GM19463 (cell line): ENCODE data around the gene LGALS7B.
"Not testable (repeated sequence)": the region's sequence is repeated elsewhere in the genome, so short reads cannot be mapped to it uniquely, and the experiment has no call there.

ENCODE experiments used
- ATAC-seq: cut with Tn5 transposase; IDR thresholded peaks from one replicate; pipeline ENCODE4 v1.9.1; 2021; ENCODE audit warnings: mild to moderate bottlenecking, moderate library complexity; ENCODE audit not compliant: unreplicated experiment

Gene LGALS7B

DNA sequence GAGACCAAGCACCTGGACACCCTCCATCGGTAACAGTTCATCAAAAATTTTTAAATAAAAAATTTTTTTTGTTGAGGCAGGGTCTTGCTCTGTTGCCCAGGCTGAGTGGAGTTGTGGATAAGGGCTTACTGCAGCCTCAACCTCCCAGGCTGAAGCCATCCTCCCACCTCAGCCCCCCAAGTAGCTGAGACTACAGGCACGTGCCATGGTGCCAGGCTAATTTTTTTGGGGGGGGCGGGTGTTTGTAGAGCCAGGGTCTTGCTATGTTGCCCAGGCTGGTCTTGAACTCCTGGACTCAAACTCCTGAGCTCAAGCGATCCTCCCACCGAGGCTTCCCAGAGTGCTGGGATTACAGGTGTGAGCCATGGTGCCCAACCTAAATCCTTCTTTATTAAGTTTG lies 4.7 kb downstream of the LGALS7B start:
- ATAC-seq, result no peak

DNA sequence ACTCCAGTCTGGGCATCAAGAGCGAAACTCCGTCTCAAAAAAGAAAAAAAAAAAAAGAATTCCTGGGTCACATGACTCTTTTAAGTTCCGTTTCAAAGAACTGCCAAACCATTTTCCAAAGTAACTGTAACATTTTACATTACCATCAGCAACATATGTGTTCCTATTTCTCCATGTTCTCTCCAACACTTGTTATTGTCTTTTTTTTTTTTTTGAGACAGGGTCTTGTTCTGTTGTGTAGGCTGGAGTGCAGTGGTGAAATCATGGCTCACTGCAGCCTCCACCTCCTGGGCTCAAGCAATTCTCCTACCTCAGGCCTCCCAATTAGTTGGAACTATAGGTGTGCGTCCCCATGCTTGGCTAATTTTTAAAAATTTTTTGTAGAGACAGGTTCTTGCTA lies 6.5 kb downstream of the LGALS7B start:
- no peak for ATAC-seq

DNA sequence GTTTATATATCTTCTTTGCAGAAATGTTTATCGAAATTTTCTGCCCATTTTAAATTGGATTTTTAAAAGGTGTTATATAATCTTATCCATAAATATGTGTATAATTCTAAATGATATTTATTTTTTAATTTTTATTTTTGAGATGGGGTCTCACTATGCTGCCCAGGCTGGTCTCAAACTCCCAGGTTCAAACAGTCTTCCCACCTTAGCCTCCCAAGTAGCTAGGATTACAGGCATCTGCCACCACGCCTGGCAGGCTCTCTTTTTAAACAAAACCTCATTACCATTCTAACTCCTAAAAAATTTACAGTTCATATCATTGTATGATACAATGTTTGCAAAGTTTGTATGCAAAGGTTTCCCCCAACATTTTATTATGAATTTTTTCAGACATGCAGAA lies 7.2 kb downstream of the LGALS7B start:
- no peak for ATAC-seq

DNA sequence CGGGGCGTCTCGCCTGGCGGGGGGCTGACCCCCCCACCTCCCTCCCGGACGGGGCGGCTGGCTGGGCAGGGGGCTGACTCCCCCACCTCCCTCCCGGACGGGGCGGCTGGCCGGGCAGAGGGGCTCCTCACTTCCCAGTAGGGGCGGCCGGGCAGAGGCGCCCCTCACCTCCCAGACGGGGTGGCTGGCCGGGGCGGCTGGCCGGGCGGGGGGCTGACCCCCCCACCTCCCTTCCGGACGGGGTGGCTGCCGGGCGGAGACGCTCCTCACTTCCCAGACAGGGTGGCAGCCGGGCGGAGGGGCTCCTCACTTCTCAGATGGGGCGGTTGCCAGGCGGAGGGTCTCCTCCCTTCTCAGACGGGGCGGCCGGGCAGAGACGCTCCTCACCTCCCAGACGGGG lies 8.8 kb downstream of the LGALS7B start:
- not testable (repeated sequence) for ATAC-seq

DNA sequence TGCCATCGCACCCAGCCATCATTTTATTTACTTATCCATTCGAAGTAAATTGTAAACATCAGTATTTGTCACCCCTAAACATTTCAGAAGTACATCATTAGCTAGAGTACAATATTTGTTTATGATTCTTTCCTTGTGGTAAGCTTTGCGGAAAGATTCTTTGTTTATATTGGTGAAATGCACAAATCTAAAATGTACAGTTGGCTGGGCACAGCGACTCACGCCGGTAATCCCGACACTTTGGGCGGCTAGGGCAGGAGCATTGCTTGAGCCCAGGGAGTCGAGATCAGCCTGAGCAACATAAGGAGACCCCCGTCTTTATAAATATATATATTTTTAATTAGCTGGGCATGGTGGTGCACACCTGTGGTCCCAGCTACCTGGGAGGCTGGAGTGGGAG lies 10.1 kb downstream of the LGALS7B start:
- no peak for ATAC-seq

DNA sequence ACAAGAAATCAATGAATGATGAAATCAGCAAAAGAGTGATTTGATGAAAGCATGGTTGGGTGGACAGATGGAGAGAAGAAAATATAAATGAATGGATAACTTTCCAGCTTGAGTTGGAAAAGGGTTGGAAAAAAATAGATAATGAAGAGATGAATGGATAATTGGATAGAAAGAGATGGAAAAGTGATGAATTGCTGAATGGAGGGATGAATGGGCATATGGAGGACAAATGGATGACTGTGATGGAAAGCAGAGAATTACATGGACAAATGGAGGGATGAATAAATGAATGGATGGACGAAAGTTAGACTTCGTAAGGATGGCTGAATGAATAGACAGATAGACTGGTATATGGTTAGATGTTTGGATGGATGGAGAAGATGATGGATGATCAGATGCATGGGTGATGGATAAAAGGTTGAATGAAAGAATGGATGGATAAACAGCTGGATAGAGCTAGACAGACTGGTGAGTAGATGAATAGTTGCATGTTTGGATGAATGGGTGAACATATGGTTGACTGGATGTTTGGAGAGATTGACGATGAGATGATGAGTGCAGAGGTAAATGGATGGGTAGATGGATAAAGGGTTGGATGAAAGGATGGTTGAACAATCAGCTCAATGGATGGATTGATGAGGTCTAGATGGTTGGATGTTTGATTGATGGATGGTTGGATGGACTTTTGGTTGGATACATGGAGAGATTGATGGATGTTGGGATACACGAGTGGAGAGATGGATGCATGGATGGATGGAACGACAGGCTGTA lies 11.8 kb downstream of the LGALS7B start:
- no peak for ATAC-seq

DNA sequence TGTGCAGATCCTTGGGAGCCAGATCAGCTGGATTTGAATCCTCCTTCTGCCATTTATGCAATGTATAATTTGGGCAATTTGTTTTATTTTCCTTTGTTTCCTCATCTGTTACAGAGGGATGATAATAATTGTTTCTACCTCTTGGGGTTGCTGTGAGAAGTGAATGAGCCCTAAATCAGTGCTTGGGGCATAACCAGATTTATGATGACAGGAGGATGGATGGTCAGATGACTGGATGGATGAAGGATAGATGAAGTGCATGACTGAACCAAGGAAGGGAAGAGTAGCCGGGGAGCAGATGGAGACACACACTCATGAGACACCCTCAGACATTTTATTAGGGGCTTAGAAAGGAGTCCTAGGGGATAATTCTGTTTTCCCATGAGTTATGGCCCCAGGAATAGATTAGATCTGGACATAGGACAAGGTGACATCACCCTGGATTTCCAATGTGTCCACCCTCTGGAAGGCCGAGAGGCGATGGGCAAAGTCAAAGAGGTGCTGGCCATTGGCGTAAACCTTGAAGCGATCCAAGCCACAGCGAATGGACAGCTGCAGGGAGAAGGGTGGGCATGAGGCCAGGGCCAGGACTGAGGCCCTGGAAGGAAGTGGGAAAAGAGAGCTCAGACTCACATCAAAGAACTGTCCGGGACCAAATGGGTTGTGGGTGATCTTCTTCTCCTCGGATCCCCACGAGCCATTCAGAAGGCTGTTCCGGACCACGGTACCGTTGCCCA lies 12.5 kb downstream of the LGALS7B start:
- no peak for ATAC-seq

DNA sequence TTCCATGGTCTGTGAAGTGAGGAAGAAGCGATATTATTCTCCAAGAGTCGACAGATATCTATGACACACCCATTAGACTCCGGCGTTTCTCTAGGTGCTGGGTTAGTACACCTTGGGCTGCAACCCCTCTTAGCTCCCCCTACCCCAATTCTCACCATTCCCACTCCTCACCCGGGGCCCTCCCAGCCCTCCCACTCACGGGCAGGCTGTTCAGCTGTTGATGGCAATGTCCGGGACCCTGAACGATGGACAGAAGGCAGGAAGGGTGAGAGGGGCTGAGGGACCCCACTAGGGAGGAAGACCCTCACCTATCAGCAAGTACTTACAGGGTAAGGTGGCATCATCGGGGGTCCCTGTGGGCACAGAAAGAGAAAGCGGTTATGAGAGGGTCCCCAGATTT lies 14.5 kb downstream of the LGALS7B start:
- ATAC-seq, result no peak

DNA sequence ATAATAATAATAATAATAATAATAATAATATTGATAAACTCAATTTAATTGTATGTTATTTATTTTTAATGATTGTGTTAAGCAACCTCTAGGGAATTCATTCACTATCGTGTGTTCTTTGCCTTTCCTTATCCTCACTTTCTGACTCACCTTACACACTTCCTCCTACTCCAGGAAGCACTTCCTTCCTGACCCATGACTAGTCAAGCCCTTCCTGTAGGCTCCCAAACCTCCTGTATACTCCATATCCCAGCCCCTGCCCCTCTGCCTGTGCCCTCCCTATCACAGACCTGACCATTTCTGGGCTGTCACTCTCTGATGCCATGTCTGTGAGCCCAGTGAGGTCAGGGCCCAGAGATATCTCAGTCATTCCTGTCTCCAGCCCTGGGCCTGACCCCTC lies 16.2 kb downstream of the LGALS7B start:
- ATAC-seq, result no peak

DNA sequence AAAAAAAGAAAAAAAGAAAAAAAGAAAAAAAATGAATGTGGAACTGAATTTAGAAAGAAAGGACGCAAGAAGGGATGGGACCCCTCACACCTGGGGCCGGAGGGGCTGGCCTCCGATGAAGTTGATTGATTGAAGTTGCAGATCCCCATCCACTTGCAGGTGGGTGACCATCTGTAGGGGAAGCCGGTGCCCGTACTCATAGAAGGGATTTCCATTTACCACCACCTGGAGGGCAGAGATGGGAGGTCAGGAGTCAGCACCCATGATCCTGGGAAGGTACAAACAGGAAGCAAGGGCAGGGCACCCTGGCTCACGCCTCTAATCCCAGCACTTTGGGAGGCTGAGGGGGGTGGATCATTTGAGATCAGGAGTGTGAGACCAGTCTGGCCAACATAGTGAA lies 17.4 kb downstream of the LGALS7B start:
- no peak for ATAC-seq

DNA sequence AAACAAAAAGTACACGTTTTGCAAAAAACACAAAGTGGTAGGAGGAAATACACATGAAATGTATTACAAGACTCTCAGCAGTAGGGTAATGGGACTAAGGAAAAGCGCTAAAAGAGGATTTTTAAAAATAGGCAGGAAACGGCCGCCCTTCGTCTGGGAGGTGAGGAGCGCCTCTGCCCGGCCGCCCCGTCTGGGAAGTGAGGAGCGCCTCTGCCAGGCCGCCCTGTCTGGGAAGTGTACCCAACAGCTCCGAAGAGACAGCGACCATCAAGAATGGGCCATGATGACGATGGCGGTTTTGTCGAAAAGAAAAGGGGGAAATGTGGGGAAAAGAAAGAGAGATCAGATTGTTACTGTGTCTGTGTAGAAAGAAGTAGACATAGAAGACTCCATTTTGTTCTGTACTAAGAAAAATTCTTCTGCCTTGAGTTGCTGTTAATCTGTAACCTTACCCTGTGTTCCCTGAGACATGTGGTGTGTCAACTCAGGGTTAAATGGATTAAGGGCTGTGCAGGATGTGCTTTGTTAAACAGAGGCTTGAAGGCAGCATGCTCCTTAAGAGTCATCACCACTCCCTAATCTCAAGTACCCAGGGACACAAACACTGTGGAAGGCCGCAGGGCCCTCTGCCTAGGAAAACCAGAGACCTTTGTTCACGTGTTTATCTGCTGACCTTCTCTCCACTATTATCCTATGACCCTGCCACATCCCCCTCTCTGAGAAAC lies 18.5 kb downstream of the LGALS7B start:
- not testable (repeated sequence) for ATAC-seq

DNA sequence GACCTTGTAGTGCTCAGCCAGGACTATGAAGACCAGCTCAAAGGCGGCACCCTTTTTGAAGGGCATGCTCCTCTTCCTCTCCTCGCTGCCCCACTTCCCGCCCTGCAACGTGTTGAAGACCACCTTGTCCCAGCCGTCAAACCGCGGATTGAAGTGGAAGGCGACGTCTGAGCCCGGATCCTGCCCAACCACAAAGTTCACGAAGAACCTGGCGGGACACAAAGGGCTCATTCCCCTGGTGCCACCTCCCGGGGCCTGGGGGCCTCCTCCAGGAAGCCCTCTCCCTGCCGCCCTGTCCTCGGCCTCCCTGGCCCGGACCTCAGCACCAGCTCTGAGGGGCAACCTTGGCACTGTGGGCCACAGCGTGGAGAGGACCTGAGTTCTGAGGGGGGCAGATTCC lies 19.7 kb downstream of the LGALS7B start:
- ATAC-seq, result no peak

DNA sequence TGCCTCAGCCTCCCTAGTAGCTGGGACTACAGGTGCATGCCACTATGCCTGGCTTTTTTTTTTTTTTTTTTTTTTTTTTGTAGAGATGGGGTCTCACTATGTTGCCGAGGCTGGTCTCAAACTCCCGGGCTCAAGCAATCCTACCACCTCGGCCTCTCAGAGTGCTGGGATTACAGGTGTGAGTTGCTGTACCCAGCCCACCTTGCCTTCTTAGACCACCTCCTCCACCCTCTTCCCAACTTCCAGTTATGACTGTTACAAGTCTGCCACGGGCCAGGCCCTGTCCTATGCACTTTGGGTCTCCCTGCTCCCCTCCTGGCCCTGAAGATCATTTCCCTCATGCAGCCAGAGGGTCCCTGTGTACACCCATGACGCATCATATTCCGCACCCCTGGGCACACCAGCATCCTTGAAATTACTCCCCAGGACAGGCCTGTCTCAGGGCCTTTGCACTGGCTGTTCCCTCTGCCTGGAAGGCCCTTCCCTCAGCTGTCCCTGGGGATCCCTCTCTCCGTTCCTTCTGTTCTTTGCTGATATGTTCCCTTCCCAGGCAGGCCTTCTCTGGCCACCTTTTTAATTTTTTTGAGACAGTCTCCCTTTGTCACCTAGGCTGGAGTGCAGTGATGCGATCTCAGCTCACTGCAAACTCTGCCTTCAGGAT lies 20.7 kb downstream of the LGALS7B start:
- no peak for ATAC-seq

DNA sequence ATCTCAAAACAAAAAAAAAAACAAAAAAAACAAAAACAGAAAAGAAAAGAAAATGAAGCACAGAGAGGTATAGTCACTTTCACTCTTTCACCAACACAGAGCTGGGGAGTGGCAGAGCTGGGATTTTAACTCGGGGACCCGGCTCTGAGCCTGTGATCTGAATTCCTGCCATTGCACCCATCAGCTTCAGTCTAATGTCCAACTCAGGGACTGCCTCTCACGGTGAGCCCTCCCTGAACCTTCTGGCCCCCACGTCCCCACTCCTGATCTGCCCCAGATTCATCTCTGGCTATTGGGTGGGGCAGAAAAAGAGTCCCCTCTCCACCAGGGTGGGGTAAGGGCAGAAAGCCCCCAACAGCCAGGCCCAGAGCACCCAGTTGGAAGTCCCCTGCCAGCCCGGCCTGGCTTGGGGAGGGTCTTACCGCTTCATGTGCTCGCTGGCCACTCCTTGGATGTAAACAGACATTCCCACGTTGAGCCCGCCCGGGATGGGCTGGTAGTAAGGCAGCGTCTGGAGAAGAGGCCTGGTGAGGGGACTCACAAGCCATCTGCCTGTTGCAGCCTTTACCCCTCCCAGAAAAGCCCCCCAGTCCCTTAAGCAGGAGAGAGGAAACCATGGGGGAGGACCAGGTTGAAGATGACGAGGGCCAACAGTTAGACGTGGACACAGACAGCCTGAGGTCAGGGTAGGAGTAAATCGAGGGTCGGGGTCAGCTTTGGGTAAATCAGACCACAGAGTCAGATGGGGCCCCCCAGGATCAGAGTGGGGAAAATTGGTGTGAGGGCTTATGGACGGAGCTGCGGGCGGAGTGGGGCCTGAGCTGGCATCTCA lies 23.2 kb downstream of the LGALS7B start:
- ATAC-seq, result no peak

DNA sequence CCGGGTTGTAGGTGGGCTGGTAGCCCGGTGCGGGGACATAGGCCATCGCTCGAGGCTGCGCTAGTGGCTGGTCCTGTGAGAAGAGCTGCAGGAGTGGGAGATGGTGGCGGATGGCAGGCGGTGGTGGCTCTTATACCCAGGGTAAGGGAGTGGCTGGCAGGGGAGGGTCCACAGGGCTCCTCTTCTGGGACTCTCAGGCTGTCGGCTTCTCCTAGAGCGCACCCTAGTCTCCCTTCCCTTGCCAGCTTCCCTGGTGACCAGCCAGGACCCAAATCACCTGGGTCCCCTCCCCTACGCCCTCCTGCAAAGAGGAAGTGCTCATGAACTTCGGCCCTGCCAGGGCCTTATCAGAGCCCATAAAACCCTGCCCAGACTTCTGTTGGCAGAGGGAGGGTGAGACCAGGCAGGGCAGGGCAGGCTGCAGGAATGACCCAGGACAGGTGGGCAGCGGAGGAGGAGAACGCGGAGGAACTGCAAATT lies 23.9 kb downstream of the LGALS7B start, which contains the start of gene LGALS4:
TSS of gene LGALS4 (minus strand) at position 105 of the 480 bp plus-strand sequence. CDS start at position 46, 59 bp downstream.
- ATAC-seq, result no peak

DNA sequence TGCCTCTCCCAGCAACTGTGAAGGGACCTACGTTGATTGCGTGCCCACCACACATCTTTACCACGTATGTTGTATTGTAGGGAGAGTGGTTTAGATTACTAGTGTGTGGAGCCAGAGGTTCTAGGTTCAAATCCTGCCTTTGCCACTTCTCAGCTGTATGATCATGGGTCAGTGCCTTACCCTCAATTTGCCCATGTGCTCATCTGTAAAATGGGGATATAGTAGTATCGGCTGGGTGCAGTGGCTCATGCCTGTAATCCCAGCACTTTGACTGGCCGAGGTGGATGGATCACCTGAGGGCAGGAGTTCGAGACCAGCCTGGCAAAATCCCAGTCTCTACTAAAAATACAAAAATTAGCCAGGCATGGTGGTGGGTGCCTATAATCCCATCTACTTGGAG lies 24.3 kb downstream of the LGALS7B start:
- ATAC-seq, result no peak

DNA sequence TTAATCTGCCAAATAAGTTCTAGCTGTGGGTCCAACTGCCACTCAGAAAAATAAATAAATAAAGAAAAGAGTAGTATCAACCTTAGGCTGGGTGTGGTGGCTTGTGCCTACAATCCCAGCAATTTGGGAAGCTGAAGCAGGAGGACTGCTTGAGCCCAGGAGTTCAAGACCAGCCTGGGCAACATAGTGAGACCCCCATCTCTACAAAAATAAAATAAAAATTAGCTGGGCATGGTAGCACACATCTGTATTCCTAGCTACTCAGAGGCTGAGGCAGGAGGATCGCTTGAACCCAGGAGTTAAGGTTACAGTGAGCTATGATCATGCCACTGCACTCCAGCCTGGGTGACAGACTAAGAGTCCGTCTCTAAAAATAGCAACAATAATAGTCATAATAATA lies 24.9 kb downstream of the LGALS7B start:
- ATAC-seq, result not testable (repeated sequence)

DNA sequence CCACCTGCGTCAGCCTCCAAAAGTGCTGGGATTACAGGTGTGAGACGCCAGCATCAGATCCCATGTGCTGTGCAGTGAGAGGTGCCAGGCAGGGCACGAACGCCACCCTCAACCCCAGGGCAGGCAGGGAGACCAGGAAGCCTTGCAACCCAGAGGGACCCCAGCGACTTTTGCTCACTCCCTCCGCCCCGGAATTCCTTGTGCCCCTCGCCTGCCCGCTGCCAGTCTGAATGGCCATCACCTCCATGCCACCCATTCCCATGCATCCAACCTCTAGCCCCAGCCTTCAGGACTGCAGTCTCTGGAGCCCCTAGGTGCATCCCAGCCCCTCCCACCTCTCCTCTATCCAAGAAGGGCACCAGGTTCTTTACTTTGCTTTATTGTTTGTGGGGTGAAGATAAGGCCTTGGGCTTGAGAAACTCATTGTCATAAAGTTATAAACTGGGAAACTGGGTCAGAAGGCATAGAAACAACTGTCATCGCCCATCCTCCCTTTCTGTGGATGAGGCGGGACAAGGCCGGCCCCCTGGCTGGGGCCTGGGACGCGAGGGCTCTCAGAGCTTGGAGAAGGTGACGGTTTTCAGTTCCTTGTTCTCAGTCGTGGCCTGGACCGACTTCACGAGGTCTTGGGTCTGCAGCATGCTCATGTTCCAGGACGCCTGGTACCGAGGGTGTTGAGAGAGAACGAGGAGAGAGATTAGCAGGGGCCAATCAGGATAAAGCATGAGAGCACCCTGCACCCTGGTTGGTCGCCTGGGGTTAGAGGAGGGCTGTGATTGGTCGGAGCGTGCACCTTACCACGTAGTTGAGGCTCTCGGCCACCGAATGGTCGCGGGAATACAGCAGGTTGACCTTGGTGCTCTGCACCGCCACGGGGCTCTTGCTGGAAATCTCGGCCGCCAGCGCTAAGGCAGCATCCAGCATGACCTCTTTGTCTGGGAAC lies 26.3 kb downstream of the LGALS7B start:
- ATAC-seq, result no peak

DNA sequence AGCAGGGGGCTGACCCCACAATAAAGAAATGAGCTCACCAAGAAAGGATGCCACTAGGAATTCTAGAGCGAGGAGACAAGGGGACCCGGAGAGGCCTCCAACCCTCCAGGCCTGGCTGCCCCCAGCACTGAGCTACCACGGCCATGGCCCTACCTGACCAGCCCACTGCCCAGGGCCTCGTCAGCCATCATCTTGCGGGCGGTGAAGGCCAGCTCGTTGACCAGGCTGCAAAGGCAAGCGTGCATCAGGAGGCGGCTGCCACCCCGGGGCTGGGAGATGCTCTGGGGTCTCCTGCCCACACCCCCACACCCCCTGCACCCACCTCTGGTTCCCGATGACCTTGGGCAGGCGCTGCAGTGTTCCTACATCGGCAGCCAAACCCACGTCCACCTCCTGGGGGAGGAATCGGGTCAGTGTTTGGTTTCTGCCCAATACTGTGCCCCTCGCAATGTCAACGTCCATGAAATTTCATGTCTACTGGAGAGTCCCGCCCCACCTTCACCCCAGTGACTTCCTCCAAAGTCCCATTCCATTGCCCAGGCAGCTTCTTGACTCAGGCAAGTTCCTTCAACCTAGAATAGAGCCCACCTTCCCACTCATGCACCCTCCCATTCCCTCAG lies 27.2 kb downstream of the LGALS7B start:
- no peak for ATAC-seq
